Epithelial cell of esophagus (primary cell): ENCODE measurements around the gene HAVCR2.

Experiments
- DNase-seq: peaks from one replicate; pipeline ENCODE4 v3.0.0; 2010; ENCODE audit warnings: low read depth
- H3K4me3 ChIP-seq: 2 replicates; pipeline ENCODE4 v1.5.1; 2011; ENCODE audit warnings: mild to moderate bottlenecking, low read length, control low read depth
- CTCF ChIP-seq: IDR thresholded peaks from 2 replicates; pipeline ENCODE4 v1.5.1; 2011; ENCODE audit warnings: low read depth, mild to moderate bottlenecking, low read length, control low read depth, inconsistent platforms; ENCODE audit not compliant: insufficient read depth; ENCODE audit errors: missing control alignments

Gene HAVCR2

DNA sequence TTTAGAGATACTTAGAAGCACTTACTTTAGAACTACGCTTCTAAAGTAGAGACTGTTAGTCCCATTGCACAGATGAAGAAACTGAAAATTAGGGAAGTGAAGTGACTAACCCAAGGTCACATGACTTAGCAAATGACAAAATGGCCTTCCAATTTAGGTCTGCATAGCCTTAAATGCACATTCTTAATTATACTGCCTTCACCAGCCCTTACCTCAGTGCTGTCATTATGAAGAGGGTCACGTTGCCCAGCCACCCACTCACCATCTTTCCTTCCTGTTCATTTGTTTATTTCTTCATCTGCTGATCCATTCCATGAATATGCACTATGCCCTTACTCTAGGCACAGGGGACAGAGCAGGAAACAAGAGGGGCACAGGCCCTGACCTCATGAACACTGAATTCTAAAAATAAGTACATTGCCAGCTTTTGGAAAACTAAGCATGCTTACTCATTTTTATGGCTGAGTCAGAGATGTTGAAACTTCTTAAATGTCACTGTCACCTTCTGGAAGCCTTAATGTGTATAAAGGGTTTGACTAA is 8.6 kb downstream of the HAVCR2 start:
- peak; percentile 3 for DNase-seq
- no peak overlapping the region for H3K4me3 ChIP-seq
- no peak for TF ChIP-seq CTCF

DNA sequence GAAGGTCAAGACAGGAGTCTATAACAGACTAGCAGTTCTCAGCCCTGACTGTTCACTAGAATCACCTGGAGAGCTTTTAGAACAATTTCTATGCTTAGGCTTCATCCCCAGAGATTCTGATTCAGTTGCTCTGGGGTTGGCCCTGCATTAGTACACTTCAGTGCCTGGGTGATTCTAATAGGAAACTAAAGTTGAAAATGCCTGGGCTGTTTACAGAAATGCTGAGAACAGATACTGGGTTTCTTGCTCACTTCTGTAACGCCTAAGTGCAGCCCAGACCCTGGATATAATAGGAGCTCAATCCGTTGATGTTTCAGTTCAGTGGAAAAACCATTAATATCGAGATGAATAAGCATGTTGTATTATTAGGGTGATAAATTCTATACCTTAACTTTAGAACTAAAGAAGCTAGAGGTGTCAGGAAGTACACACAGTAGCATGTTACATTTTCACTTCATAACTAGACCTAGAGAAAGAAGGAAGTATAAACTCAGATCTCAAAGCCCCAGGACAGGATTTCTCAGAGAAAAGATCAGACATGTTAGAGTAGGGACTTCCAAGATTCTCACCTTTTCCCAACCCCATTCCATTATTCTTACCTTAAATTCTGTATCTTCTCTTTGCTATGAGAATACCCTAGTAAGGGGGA is 20.4 kb downstream of the HAVCR2 start:
- TF ChIP-seq CTCF, result no peak
- H3K4me3 ChIP-seq, result no peak overlapping the region
- DNase-seq, result no peak

DNA sequence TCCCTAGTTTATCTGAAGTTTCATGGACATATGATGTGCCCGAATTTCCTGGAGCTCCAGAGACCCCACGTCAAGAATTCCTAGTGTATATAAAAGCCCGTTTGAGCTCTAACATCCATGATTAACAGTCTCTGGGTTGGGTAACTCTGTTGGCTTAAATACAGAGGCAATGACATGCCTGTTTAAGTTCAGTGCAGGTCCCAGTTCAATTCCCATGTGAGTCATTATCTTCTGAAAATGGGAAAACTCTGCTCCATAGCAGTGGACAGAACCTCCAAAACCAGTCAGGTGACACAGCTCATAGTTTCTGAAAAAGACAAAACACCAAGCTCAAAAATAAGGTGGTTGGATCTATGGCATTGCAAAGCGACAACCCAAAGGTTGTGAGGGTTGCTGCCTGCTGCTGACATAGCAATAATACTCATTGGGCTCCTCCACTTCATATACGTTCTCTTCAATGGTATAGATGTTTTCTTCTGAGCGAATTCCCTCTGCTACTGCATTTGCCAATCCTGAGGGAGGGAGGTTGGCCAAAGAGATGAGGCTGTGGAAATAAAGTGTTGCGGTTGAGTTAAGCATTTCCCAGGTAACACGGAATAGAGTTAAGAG is 22.0 kb downstream of the HAVCR2 start:
- no peak overlapping the region for H3K4me3 ChIP-seq
- no peak for DNase-seq
- TF ChIP-seq CTCF, result no peak

GRCh38 chr5:157085930-157086329 is 22.9 kb downstream of the HAVCR2 start:
- TF ChIP-seq CTCF, result no peak
- DNase-seq, result no peak
- H3K4me3 ChIP-seq, result no peak overlapping the region

DNA sequence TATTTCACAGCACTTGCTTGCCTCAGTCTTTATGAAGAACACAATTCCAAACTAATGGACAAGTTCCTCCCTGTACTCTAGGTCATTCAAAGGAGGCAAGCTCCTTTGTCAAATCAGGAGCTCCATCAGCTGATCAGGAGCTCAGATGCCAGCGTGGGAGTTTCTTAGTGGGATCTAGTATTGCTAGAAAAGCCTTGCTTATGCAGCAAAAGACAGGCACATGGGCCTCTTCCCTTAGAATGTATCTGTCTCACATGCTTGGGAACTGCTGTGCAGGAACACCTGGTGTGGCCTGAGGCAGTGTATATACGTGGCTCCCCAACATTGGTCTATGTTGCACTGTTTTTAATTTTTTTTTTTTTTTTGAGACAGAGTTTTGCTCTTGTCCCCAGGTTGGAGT is 28.6 kb downstream of the HAVCR2 start:
- no peak for TF ChIP-seq CTCF

GRCh38 chr5:157076558-157076957 is 32.3 kb downstream of the HAVCR2 start:
- TF ChIP-seq CTCF, result no peak
- peak; percentile 13 for DNase-seq
- no peak overlapping the region for H3K4me3 ChIP-seq

More for the DNA sequence above, 28.6 kb downstream of the HAVCR2 start:
- no peak for DNase-seq
- H3K4me3 ChIP-seq, result no peak overlapping the region
